ENCODE data around the gene LCN1.

GRCh38 chr9:135523521-135524129 lies 2.4 kb downstream of the LCN1 start:
- no peak for TF ChIP-seq CTCF (IDR thresholded peaks at IDR 0.05; ENCODE audit: low read depth, low read length, poor library complexity, severe bottlenecking)
- no peak for TF ChIP-seq EZH2phosphoT487 (IDR thresholded peaks at IDR 0.05; ENCODE audit: borderline replicate concordance, low read length)

Data from DOHH2 (cell line).